H1 (cell line): ENCODE data around the gene LRBA. TPM values are rescaled to one million over a fixed set of nuclear protein-coding genes. Genes with fewer than 3 reads are reported as not detected.

Experiments used
- CTCF ChIA-PET: fragments of 300-600 bp; sonication (Branson Sonifier 250); formaldehyde crosslinking; loops from one replicate; lab custom pipeline; 2021; ENCODE audit not compliant: partially characterized antibody; lab: Charles Lee
- POLR2A ChIA-PET: fragments of 300-600 bp; sonication (Branson Sonifier 250); formaldehyde crosslinking; loops from one replicate; lab custom pipeline; 2021; ENCODE audit warnings: inconsistent platforms; ENCODE audit not compliant: partially characterized antibody; lab: Charles Lee
- DNase-seq, 2 experiments: peaks; one replicate each; pipeline versions ENCODE4 v3.0.0 to v3.0.0-alpha.2; 2010 to 2022; ENCODE audit warnings: low spot score in 2 of 2, low read depth in 1 of 2, mixed read lengths in 1 of 2
- FAIRE-seq: peaks from 2 replicates; lab custom pipeline; 2011; peaks lifted over from hg19 to GRCh38; lab: Jason Lieb, UNC
- H2AFZ ChIP-seq: 2 replicates; pipeline ENCODE4 v1.8.1; 2012; ENCODE audit warnings: low read length, inconsistent platforms
- H2AK5ac ChIP-seq: 2 replicates; pipeline ENCODE4 v1.6.1; 2013; ENCODE audit warnings: low read depth, low read length
- H2BK120ac ChIP-seq: replicated peaks from 2 replicates; pipeline ENCODE3; 2013; ENCODE audit warnings: low read depth, low read length, inconsistent platforms
- H2BK12ac ChIP-seq: 2 replicates; pipeline ENCODE4 v1.6.1; 2013; ENCODE audit warnings: low read depth, low read length
- H2BK15ac ChIP-seq: 2 replicates; pipeline ENCODE4 v1.6.1; 2013; ENCODE audit warnings: low read length
- H2BK20ac ChIP-seq: 2 replicates; pipeline ENCODE4 v1.6.1; 2013; ENCODE audit warnings: low read length
- H2BK5ac ChIP-seq: 2 replicates; pipeline ENCODE4 v1.6.1; 2013; ENCODE audit warnings: low read depth, low read length
- H3K14ac ChIP-seq: 2 replicates; pipeline ENCODE4 v1.6.1; 2013; ENCODE audit warnings: inconsistent platforms; ENCODE audit not compliant: insufficient read length
- H3K18ac ChIP-seq: 2 replicates; pipeline ENCODE4 v1.6.1; 2013; ENCODE audit warnings: low read length; ENCODE audit errors: extremely low read depth
- H3K23ac ChIP-seq: 2 replicates; pipeline ENCODE4 v1.6.1; 2013; ENCODE audit warnings: inconsistent platforms; ENCODE audit not compliant: insufficient read length
- H3K23me2 ChIP-seq: 2 replicates; pipeline ENCODE4 v1.6.1; 2013; ENCODE audit warnings: low read depth, low read length
- H3K27ac ChIP-seq: 2 replicates; pipeline ENCODE4 v1.6.1; 2011; ENCODE audit warnings: low read depth, low read length, inconsistent platforms
- H3K27me3 ChIP-seq, 4 experiments: replicated peaks in 1 of 4; 1 replicate in 1 of 4; 2 replicates in 3 of 4; pipeline versions ENCODE4 v1.6.1 to v1.8.1; 2011 to 2013; ENCODE audit warnings: low read length in 3 of 4, mild to moderate bottlenecking in 3 of 4, inconsistent platforms in 2 of 4, mixed read lengths in 2 of 4, moderate library complexity in 1 of 4; ENCODE audit not compliant: control insufficient read depth in 3 of 4, insufficient read depth in 3 of 4; ENCODE audit errors: extremely low read depth in 1 of 4
- H3K36me3 ChIP-seq, 4 experiments: 2 replicates each; pipeline versions ENCODE4 v1.6.1 to v1.8.1; 2011 to 2013; ENCODE audit warnings: mild to moderate bottlenecking in 4 of 4, low read length in 3 of 4, moderate library complexity in 2 of 4, control low read depth in 1 of 4, inconsistent platforms in 1 of 4; ENCODE audit not compliant: insufficient read depth in 4 of 4, control insufficient read depth in 2 of 4
- H3K4ac ChIP-seq: replicated peaks from 2 replicates; pipeline ENCODE3; 2013; ENCODE audit warnings: low read length, low read depth, mixed read lengths, inconsistent platforms; ENCODE audit not compliant: insufficient read length
- H3K4me1 ChIP-seq, 4 experiments: replicated peaks in 1 of 4; 1 replicate in 1 of 4; 2 replicates in 3 of 4; pipeline versions ENCODE4 v1.6.1 to v1.8.1; 2011 to 2013; ENCODE audit warnings: low read length in 3 of 4, inconsistent platforms in 2 of 4, mixed read lengths in 1 of 4; ENCODE audit not compliant: insufficient read depth in 4 of 4, control insufficient read depth in 3 of 4
- H3K4me2 ChIP-seq, 2 experiments: 2 replicates each; pipeline versions ENCODE4 v1.6.1 to v1.8.1; 2011 to 2013; ENCODE audit warnings: low read depth in 2 of 2, low read length in 2 of 2, control low read depth in 1 of 2, inconsistent platforms in 1 of 2, mild to moderate bottlenecking in 1 of 2; ENCODE audit not compliant: insufficient read depth in 1 of 2
- H3K4me3 ChIP-seq, 4 experiments: fragments of 200-600, 300-600 bp in 1 of 4; sonication (generic), shearing (Covaris generic), sonication (Bioruptor Twin) in 1 of 4; 2 replicates each; pipeline versions ENCODE4 v1.5.1 to v1.8.1; 2011 to 2016; ENCODE audit warnings: low read length in 4 of 4, low read depth in 3 of 4, control low read depth in 2 of 4, inconsistent platforms in 2 of 4, mild to moderate bottlenecking in 2 of 4, mixed read lengths in 1 of 4, moderate library complexity in 1 of 4; ENCODE audit not compliant: insufficient read depth in 2 of 4; ENCODE audit errors: extremely low read depth in 1 of 4
- H3K56ac ChIP-seq: replicated peaks from 2 replicates; pipeline ENCODE3; 2013; ENCODE audit warnings: low read depth, mild to moderate bottlenecking, mixed read lengths, low read length, inconsistent platforms; ENCODE audit not compliant: insufficient read length
- H3K79me1 ChIP-seq: 2 replicates; pipeline ENCODE4 v1.6.1; 2013; ENCODE audit warnings: low read depth, low read length, control low read depth
- H3K79me2 ChIP-seq, 2 experiments: 2 replicates each; pipeline versions ENCODE4 v1.6.1 to v1.8.1; 2012 to 2013; ENCODE audit warnings: low read length in 2 of 2, mild to moderate bottlenecking in 2 of 2, inconsistent platforms in 1 of 2; ENCODE audit not compliant: insufficient read depth in 2 of 2, control insufficient read depth in 1 of 2
- H3K9ac ChIP-seq, 4 experiments: replicated peaks in 1 of 4; 1 replicate in 1 of 4; 2 replicates in 3 of 4; pipeline versions ENCODE4 v1.6.1 to v1.8.1; 2011 to 2013; ENCODE audit warnings: low read depth in 3 of 4, low read length in 3 of 4, control low read depth in 2 of 4, mild to moderate bottlenecking in 2 of 4, moderate library complexity in 2 of 4, inconsistent platforms in 1 of 4; ENCODE audit errors: extremely low read depth in 1 of 4
- H3K9me3 ChIP-seq, 2 experiments: 2 replicates each; pipeline versions ENCODE4 v1.6.1 to v1.8.1; 2012 to 2013; ENCODE audit warnings: mild to moderate bottlenecking in 2 of 2, moderate library complexity in 2 of 2, control low read depth in 1 of 2, inconsistent platforms in 1 of 2, low read depth in 1 of 2, low read length in 1 of 2, mixed read lengths in 1 of 2; ENCODE audit not compliant: insufficient read depth in 2 of 2
- H4K20me1 ChIP-seq, 2 experiments: replicated peaks in 1 of 2; 2 replicates each; pipeline versions ENCODE3 to v1.8.1; 2011 to 2013; ENCODE audit warnings: inconsistent platforms in 2 of 2, low read length in 2 of 2, mild to moderate bottlenecking in 1 of 2; ENCODE audit not compliant: insufficient read depth in 2 of 2, control insufficient read depth in 1 of 2
- H4K5ac ChIP-seq: 2 replicates; pipeline ENCODE4 v1.6.1; 2013; ENCODE audit warnings: low read length, low read depth, mixed read lengths, inconsistent platforms; ENCODE audit not compliant: insufficient read length
- H4K8ac ChIP-seq: 2 replicates; pipeline ENCODE4 v1.8.0; 2013; ENCODE audit warnings: mild to moderate bottlenecking, moderate library complexity, low read length, inconsistent platforms; ENCODE audit not compliant: insufficient read depth; ENCODE audit errors: extremely low read depth
- H4K91ac ChIP-seq: replicated peaks from 2 replicates; pipeline ENCODE3; 2013; ENCODE audit warnings: low read length, mixed read lengths, inconsistent platforms; ENCODE audit not compliant: insufficient read length
- ATF3 ChIP-seq: IDR thresholded peaks from 2 replicates; pipeline ENCODE4 v1.6.1; 2011; ENCODE audit warnings: low read depth, mild to moderate bottlenecking, low read length; ENCODE audit not compliant: insufficient read depth
- WGBS, 2 experiments: shearing (Covaris generic) in 1 of 2; methylation state at CpG; one replicate each; pipeline versions ENCODE4 v1.1.6 to v1.1.7; 2013 to 2015; ENCODE audit warnings: low lambda C conversion rate in 2 of 2, mixed read lengths in 2 of 2, inconsistent platforms in 1 of 2, low coverage in 1 of 2, missing lambda C conversion rate in 1 of 2; ENCODE audit not compliant: insufficient replicate concordance in 2 of 2, insufficient coverage in 1 of 2, insufficient read length in 1 of 2; ENCODE audit errors: extremely low coverage in 1 of 2, missing lambda C conversion rate in 1 of 2; 5-methylcytosine and 5-hydroxymethylcytosine counted together
- polyA plus RNA-seq, 7 experiments: library from polyadenylated mRNA; depleted of rRNA in 3 of 7; stranded (reverse) in 5 of 7; unstranded in 2 of 7; fragments of >200 nt in 5 of 7; fragments of 200-250 nt in 2 of 7; gene quantifications; 1 replicate in 5 of 7; 2 replicates in 1 of 7; 4 replicates in 1 of 7; pipeline versions ENCODE4 v1.2.1 to v1.2.3, GENCODE V29; 2011 to 2013; ENCODE audit warnings: missing spikeins in 2 of 7, mixed read lengths in 2 of 7
- total RNA-seq: library from RNA; stranded (reverse); fragmentation: NEBNext Ultra II Directional; extraction: Animal tissue kit (Norgen Biotek cat#: 25700); gene quantifications from 2 replicates; pipeline ENCODE4 v1.2.1, GENCODE V29; 2021

Gene LRBA
- total and polyA plus RNA-seq, 2 of the 8 experiments (the other 6 are each of a cell fraction or from before 2014, with no cell fraction given): 54.6 to 83.2 TPM

GRCh38 chr4:150316332-150317205 is 698.5 kb downstream of the LRBA start:
- no peak overlapping the region for H2BK20ac ChIP-seq
- H3K14ac ChIP-seq: no peak overlapping the region
- ChIA-PET POLR2A (no interaction called here), CTCF (interaction anchor here (0.9 to 1.9 kb wide), 4 partner anchors 17 to 131 kb away, joined by 3 to 8 read pairs (median 4); no protein-coding TSS in a partner anchor)
- no peak overlapping the region for H4K91ac ChIP-seq
- H2AFZ ChIP-seq: no peak overlapping the region
- 88% methylated on average over 6 of the region's 6 CpGs; no CpG with 5 or more reads in 1 of the 2 experiments for WGBS, 2 experiments
- H3K9me3 ChIP-seq: no peaks in the 10 kb centered on the region
- no peak overlapping the region for H3K4me3 ChIP-seq
- no peak overlapping the region for H3K4me2 ChIP-seq
- no peaks in the 10 kb centered on the region for H3K23me2 ChIP-seq
- no peaks in the 10 kb centered on the region for H3K79me2 ChIP-seq
- no peak overlapping the region for H2BK5ac ChIP-seq
- no peak overlapping the region for H3K56ac ChIP-seq
- no peaks in the 10 kb centered on the region for H3K27me3 ChIP-seq
- no peak for TF ChIP-seq ATF3
- no peak overlapping the region; the same call in 1 of the 2 replicates for H2BK12ac ChIP-seq
- no peak overlapping the region for H3K27ac ChIP-seq
- H3K23ac ChIP-seq: no peak overlapping the region
- DNase-seq: no peak
- H4K5ac ChIP-seq: no peak overlapping the region
- H3K4ac ChIP-seq: no peak overlapping the region
- no peak overlapping the region for H3K9ac ChIP-seq
- no peaks in the 10 kb centered on the region for H3K36me3 ChIP-seq
- H2BK120ac ChIP-seq: no peak overlapping the region
- no peak overlapping the region for H2BK15ac ChIP-seq
- H3K79me1 ChIP-seq: no peaks in the 10 kb centered on the region
- peaks cover 2 to 8% (median 5%) of the 10 kb centered on the region in 4 experiments; a peak in 5 of 7 replicates for H3K4me1 ChIP-seq
- FAIRE-seq: no peak
- H4K20me1 ChIP-seq: peaks cover under 1 to 4% of the 10 kb centered on the region in 2 experiments
- H3K18ac ChIP-seq: no peak overlapping the region
- no peak overlapping the region for H2AK5ac ChIP-seq
- no peak overlapping the region for H4K8ac ChIP-seq
